ENCODE results near the gene SLC7A7. TPM values are rescaled to one million over a fixed set of nuclear protein-coding genes. Genes with fewer than 3 reads are reported as not detected.
A peak's percentile ranks its signal among the peaks of the same experiment; 100 is the strongest.

The SLC7A7 gene
- total and polyA plus RNA-seq, 12 donors = 1.1 to 16.1 (median 2.8) TPM

- 37 to 57% methylated on average over 6 of the region's 6 CpGs for WGBS, 2 donors
- TF ChIP-seq CTCF (IDR thresholded peaks at IDR 0.05) = no peak
- peak in 6 of 8 donors; percentile 6 to 45 (median 18) for ATAC-seq
- H3K36me3 ChIP-seq = peaks cover 0 to 51% (median 10%) of the 10 kb centered on the region in 9 donors
- intact Hi-C loops (cut with DNase I) = no loop called here
- DNase-seq = peak in 1 of 2 donors; percentile 23
- peaks cover 0 to 9% (median 0%) of the 10 kb centered on the region in 7 donors for H3K27me3 ChIP-seq
- peak overlapping the region in 9 of 10 donors; percentile 59 to 96 (median 88) for H3K4me3 ChIP-seq
- H3K9me3 ChIP-seq = no peaks in the 10 kb centered on the region
- H3K4me1 ChIP-seq = peaks cover 7 to 47% (median 30%) of the 10 kb centered on the region in 9 donors
- peak overlapping the region in 9 of 10 donors; percentile 86 to 98 (median 94) for H3K27ac ChIP-seq
These were observed 23.4 kb upstream of the SLC7A7 start for GRCh38 chr14:22838631-22839041.

GRCh38 chr14:22837750-22838538 lies 22.7 kb upstream of the SLC7A7 start:
- Histone ChIP-seq H3K4me1 (peaks cover 7 to 47% (median 30%) of the 10 kb centered on the region in 9 donors), H3K4me3 (peak overlapping the region; percentile 59 to 96 (median 88)), H3K27ac (peak overlapping the region; percentile 86 to 98 (median 94)), H3K36me3 (peaks cover 0 to 51% (median 9%) of the 10 kb centered on the region in 9 donors), H3K9me3 (no peaks in the 10 kb centered on the region), H3K27me3 (peaks cover 0 to 9% (median 0%) of the 10 kb centered on the region in 7 donors)
- WGBS, 2 donors = 23 to 34% methylated on average over 25 of the region's 25 CpGs
- intact Hi-C loops (cut with DNase I) = loop anchor here in 3 of 10 donors (1.0 to 2.0 kb wide), 3 partner anchors 9 to 15 kb away; partner anchors contain the start of gene MRPL52 (in 1 of the 3)
- DNase-seq = peak; percentile 45 to 70
- TF ChIP-seq CTCF (IDR thresholded peaks at IDR 0.05) = no peak
- peak; percentile 18 to 49 (median 42) for ATAC-seq

GRCh38 chr14:22837114-22837749 lies 22.0 kb upstream of the SLC7A7 start:
- ATAC-seq = peak; percentile 66 to 83 (median 75)
- Histone ChIP-seq H3K9me3 (no peaks in the 10 kb centered on the region), H3K4me1 (peaks cover 7 to 47% (median 30%) of the 10 kb centered on the region in 9 donors), H3K27me3 (peaks cover 0 to 9% (median 0%) of the 10 kb centered on the region in 7 donors), H3K27ac (peak overlapping the region; percentile 86 to 98 (median 94)), H3K36me3 (peaks cover 0 to 51% (median 8%) of the 10 kb centered on the region in 9 donors), H3K4me3 (peak overlapping the region; percentile 59 to 96 (median 88))
- intact Hi-C loops (cut with DNase I) = loop anchor here in 3 of 10 donors (1.0 to 2.0 kb wide), 3 partner anchors 8 to 16 kb away; partner anchors contain the start of gene MRPL52 (in 1 of the 3)
- TF ChIP-seq CTCF (IDR thresholded peaks at IDR 0.05) = peak in 3 of 9 donors; percentile 12 to 25 (median 24)
- WGBS, 2 donors = 1 to 2% methylated on average over 56 to 57 of the region's 57 CpGs
- peak; percentile 73 to 81 for DNase-seq
